Measurements from ENCODE around the gene ENOX2. TPM values are rescaled to one million over a fixed set of nuclear protein-coding genes. Genes with fewer than 3 reads are reported as not detected.
"Not testable (repeated sequence)": the region's sequence is repeated elsewhere in the genome, so short reads cannot be mapped to it uniquely, and the experiment has no call there.

Gene ENOX2
- total RNA-seq, 4 donors from 2014 or later: 8.0 to 28.0 (median 15.2) TPM

- H3K9me3 ChIP-seq: no peaks in the 10 kb centered on the region
- no peaks in the 10 kb centered on the region for H3K4me1 ChIP-seq
- no peaks in the 10 kb centered on the region for H3K27me3 ChIP-seq
- no peak for DNase-seq (ENCODE audit: low spot score in 2 of 2)
- H3K36me3 ChIP-seq: no peaks in the 10 kb centered on the region
- TF ChIP-seq EP300 (IDR thresholded peaks at IDR 0.05): no peak
- no peak for TF ChIP-seq CTCF (IDR thresholded peaks at IDR 0.05)
- no peak for TF ChIP-seq POLR2A (IDR thresholded peaks at IDR 0.05)
- H3K27ac ChIP-seq: no peak overlapping the region
- 61 to 82% methylated on average over 2 of the region's 2 CpGs for WGBS, 2 donors
- H3K4me3 ChIP-seq: no peak overlapping the region
Measured at GRCh38 chrX:130933358-130933757, 30.3 kb upstream of the ENOX2 start.

GRCh38 chrX:130920405-130920804 is 17.4 kb upstream of the ENOX2 start:
- not testable (repeated sequence) for H3K9me3 ChIP-seq; H3K36me3 ChIP-seq; H3K4me1 ChIP-seq; H3K27ac ChIP-seq; DNase-seq (ENCODE audit: low spot score in 2 of 2); H3K4me3 ChIP-seq
- H3K27me3 ChIP-seq: peaks cover 2 to 12% of the 10 kb centered on the region in 2 donors
- WGBS, 2 donors: 49 to 76% methylated on average over 2 of the region's 2 CpGs

GRCh38 chrX:130919676-130920075 is 16.7 kb upstream of the ENOX2 start:
- H3K36me3 ChIP-seq; H3K27ac ChIP-seq; H3K4me1 ChIP-seq; H3K4me3 ChIP-seq; H3K9me3 ChIP-seq; DNase-seq (ENCODE audit: low spot score in 2 of 2): not testable (repeated sequence)
- WGBS, 2 donors: 55 to 89% methylated on average over 1 of the region's 1 CpG
- peaks cover 2 to 14% of the 10 kb centered on the region in 2 donors for H3K27me3 ChIP-seq

- not testable (repeated sequence) for H3K27ac ChIP-seq; DNase-seq (ENCODE audit: low spot score in 2 of 2); H3K36me3 ChIP-seq; H3K9me3 ChIP-seq; H3K4me3 ChIP-seq; H3K4me1 ChIP-seq
- WGBS, 2 donors: 53 to 55% methylated on average over 2 of the region's 2 CpGs
- peaks cover 2 to 14% of the 10 kb centered on the region in 2 donors for H3K27me3 ChIP-seq
Measured at GRCh38 chrX:130918498-130918897, 15.5 kb upstream of the ENOX2 start.

GRCh38 chrX:130916636-130917422 is 13.8 kb upstream of the ENOX2 start:
- no peak overlapping the region for H3K4me3 ChIP-seq
- peaks cover 2 to 14% of the 10 kb centered on the region in 2 donors for H3K27me3 ChIP-seq
- no peak for DNase-seq (ENCODE audit: low spot score in 2 of 2)
- no peaks in the 10 kb centered on the region for H3K4me1 ChIP-seq
- H3K9me3 ChIP-seq: no peaks in the 10 kb centered on the region
- WGBS, 2 donors: 27 to 36% methylated on average over 7 of the region's 7 CpGs
- no peak for TF ChIP-seq EP300 (IDR thresholded peaks at IDR 0.05)
- TF ChIP-seq POLR2A (IDR thresholded peaks at IDR 0.05): no peak
- peak; percentile 53 to 72 (median 67) for TF ChIP-seq CTCF (IDR thresholded peaks at IDR 0.05)
- H3K27ac ChIP-seq: no peak overlapping the region
- no peaks in the 10 kb centered on the region for H3K36me3 ChIP-seq

- no peak overlapping the region for H3K4me3 ChIP-seq
- TF ChIP-seq CTCF (IDR thresholded peaks at IDR 0.05) (no peak), POLR2A (IDR thresholded peaks at IDR 0.05) (no peak)
- DNase-seq (ENCODE audit: low spot score in 2 of 2): no peak
- H3K36me3 ChIP-seq: no peaks in the 10 kb centered on the region
- H3K27me3 ChIP-seq: peaks cover 2 to 14% of the 10 kb centered on the region in 2 donors
- no peaks in the 10 kb centered on the region for H3K9me3 ChIP-seq
- no peaks in the 10 kb centered on the region for H3K4me1 ChIP-seq
- H3K27ac ChIP-seq: no peak overlapping the region
Measured at GRCh38 chrX:130915302-130915701, 12.3 kb upstream of the ENOX2 start.

All from tibial nerve (tissue), 4 donors.